DMS53 treated with DMSO at 0.1 percent for 48 hours (cell line): ENCODE measurements around the gene DYNC1LI2.

Experiments used
- DNase-seq: peaks from one replicate; lab custom pipeline; 2025; ENCODE audit not compliant: unreplicated experiment; lab: John Stamatoyannopoulos, UW

Gene DYNC1LI2

DNA sequence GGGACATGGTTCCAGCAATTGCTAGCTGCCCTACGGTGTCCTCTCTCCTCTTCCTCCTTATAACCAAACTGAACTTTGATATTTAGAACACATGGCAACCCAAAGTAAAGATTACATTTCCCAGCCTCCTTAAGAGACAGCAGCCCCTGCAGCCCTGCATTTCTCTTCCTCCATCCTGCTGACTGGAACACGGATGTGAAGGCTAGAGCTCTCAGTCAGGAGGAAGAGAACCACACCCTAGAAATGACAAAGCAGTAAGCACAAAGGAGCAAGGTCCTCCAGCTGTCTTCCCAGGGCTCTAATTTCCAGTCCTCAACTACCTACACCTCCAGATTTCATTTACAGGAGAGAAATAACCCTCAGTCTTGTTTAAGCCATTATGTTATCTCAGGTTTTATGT is 10.9 kb downstream of the DYNC1LI2 start:
- no peak for DNase-seq

DNA sequence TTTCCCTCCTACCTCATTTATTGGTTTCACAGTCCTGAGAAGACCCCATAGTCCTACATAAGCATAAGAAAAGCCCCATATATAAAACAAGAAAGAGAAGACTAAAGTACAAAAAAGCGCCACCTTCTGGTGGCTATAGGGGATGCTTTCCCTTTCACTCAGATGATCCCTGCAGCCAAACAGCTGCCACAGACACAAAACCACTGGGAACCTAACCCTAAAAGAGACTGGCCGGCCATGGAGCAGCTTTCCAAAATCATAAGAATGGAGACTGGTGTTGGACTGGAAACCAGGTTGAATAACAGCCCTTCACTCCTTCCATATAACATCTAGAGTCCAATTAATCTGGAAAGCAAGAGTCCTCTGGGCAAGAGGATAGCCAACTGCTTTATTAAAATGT is 11.4 kb downstream of the DYNC1LI2 start:
- DNase-seq: peak; percentile 6

DNA sequence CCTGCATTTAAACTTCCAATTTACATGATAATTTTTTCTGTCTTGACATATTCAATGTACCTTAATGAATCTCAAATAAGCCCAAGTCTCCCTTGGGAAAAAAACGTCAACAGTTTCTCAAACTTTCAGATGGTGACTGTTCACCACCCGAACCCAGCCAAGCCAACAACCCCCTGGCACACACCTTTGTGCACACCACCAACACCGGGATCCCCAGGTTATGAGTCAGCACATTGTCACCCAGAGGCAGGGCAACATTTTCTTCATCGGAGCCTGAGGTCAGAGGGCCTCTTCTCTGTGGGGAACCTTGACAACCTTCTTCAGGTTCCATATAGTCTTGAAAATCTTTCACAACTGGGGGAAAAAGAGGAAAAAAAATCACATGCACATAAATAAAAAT is 15.5 kb downstream of the DYNC1LI2 start:
- DNase-seq: no peak

DNA sequence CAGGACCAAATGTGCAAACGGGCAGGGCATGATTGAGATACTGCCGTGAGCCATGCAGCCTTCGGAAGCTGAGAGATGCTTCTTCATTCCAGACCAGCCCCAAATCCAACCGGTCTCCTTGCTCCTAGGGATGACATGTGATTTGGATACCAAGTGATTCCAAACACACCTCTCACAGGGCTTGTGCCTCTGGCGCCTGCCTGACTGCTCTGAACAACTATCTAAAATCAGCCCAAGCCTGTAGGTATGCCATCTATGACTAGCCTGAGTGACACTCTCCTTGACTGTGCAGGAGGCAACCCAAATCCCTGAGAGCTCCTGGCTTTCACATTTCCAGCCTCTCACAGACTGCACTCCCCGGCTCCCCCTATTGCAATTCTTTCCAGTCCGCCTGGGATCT is 20.3 kb downstream of the DYNC1LI2 start:
- no peak for DNase-seq

DNA sequence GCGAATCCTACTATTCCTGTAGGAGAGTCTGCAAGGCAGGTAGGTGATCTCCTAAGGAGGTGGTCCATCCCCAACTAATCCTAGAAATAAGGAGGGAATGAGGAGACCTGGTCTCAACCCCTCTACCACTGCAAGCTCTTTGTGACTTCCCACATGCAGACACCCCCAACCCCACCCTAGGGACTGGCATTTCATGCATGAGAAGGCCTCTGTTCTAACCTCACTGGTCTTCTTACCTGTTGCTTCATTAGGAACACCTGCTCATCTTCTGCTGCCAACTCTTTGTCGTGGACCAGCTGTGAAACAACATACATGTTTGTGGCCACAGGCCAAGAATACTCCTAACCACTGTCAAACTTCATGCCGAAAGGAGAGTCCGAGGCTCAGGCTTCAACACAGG is 22.6 kb downstream of the DYNC1LI2 start:
- DNase-seq: no peak

DNA sequence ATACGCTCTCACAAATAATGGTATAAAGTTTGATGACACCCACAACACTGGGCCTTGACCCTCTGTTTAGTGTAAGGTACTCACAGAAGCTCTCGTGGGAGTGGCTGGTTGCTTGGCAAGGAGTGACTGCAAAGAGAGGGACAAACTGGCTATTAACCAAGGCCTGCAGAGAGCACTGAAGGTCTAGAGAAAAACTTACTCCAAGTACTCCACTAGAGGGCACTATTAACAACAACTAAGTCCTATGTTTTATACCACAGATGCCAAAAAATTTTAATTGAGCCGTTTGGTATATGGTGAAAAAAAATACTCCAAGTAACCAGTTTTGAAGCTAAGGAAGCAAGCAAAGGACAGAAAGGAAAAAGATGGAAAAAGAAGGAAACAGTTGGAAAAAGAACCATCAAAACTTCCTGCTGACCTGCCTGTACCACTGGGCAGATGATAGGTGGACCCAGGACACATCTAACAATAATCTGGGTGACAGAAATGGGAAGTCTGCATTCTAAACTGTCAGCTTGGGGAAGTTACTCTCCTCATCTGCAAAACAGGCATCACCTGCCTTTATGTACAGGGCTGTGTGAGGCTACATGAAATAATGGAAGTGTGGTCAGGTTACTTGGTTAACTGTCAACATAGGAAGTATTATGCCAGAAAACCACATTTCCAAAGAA is 23.2 kb downstream of the DYNC1LI2 start:
- DNase-seq: peak; percentile 62

DNA sequence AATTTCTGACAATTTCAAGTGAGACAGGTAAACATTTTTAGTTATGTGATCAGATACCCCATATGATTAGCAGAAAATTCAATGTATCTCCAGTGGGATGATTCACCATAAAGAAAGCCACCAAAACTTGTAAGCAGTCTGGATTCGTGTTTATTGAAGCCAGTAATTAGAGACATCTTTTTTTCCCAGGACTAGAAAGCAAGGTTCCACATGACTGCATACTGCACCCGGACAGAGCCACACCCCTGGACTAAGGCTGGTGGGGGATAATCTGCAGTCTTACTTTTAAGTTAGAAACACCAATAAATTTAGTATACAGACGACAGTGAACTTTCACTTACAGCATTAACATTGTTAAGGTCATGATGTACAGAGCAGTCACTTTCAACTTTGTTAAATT is 30.6 kb downstream of the DYNC1LI2 start:
- DNase-seq: no peak

DNA sequence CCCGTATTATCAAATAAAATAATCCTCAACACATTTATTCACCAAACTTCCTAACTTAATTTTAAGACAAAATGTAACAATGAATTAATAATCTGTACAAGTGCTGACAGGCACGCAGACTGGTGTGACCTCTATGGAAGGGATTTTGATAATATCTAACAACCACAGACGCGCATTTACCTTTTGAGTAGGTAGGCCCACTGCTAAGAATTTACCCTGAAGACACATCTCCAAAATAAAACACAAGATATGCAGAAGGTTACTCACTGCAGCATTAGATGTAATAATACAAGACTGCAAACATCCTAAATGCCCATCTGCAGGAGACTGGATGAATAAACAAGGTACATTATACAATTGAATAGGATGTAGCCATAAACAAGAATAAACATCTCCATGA is 32.2 kb downstream of the DYNC1LI2 start:
- no peak for DNase-seq

DNA sequence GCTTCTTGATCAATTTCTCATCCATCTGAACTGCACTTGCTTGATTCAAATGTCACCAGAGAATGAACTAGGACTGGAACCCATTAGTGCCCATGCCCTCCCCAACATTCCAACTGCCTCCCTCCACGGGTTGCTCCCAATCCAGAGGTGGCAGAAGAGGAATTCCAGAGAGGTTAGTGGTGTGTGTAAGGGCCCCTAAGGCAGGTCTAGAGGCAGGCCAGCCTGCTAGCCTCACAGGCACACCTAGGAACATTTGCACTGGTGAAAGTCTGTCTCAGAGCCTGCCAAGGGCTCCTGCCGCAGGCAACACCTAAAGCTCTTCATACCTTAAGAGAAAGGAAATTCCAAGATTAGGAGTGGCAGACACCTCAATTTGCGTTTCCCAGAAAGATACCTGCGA is 33.6 kb downstream of the DYNC1LI2 start:
- DNase-seq: no peak

DNA sequence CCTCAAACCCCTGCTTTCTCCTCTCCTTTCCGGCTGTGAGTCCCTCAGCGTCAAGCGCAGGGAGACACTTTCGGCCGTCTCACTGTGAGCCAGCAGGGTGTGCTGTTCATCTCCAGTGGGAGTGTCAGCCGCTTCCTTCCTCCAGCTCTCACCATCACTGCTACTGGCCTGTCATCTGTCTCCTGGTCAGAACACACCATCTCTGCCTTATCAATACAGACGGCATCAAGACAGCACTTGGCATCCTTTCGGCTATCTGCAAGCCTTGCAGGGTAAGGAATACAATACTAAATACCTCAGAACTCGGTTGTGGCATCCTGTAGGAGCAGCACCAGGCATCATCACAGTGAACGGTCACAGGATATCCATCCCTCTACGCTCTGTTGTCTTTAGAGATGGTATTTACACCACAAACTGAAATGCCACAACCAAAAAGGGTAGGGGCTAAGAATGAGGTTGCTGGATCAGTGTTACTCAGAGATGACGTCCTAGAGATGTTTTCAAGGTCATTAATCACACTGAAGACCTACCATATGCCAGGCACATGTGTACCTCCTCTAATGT is 34.2 kb downstream of the DYNC1LI2 start:
- DNase-seq: no peak

DNA sequence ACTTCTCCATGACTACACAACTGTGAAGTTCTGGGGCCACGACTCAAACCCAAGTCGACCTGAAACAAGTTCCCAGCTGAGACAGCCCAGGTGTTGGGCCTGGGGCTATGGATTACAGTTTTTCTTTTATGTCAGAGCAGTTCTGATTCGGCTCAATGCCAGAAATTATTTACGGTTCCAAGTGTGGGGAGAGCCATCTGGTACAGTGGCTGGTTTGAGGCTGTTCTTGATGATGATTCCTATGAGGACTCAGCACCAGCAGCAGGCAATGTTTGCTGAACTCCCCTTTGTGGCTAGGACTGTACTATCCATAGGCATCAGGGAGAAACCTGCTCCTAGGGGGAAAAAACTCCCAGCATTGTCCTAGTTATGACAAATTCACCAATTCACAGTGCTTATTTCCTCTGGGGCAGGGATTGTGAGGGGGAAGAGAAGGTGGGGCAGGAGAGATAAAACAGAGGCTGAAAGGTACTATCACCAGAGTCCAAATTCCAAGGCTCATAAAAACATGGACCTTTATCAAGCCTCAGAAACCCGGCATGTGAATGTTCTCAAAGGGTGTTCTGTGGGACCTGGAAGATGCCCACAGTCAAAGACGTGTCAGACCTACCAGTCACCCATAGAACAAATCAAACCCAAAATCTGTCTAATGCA is 36.6 kb downstream of the DYNC1LI2 start:
- DNase-seq: no peak

DNA sequence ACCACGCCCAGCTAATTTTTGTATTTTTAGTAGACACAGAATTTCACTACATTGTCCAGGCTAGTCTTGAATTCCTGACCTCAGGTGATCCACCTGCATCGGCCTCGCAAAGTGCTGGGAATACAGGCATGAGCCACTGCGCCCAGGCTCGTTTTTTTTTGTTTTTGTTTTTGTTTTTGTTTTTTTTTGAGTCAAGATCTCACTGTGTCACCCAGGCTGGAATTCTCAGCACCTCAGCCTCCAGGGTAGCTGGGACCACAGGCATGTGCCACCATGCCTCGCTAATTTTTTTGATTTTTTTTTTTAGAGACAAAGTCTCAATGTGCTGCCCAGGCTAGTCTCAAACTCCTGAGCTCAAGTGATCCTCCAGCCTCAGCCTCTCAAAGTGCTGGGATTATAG is 37.3 kb downstream of the DYNC1LI2 start:
- DNase-seq: no peak

DNA sequence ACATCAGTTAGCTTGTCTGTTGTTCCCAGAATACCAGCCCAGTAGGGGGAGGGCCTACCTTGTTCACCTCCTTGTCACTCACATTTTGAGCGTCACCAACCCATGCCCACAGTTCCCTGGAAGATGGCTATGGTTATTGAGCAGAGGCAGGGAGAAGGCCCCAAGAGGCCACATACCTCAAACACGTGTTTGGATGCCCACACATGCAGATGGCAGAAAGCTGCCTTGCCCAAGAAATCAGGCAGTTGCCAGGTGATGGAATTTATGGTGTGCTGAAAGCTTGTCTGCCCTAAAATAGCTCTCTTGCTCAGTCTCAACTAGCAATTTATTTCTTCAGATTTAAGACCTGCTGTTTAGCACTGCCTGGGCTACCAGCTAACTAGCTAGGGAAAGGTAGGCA is 38.3 kb downstream of the DYNC1LI2 start:
- DNase-seq: no peak

DNA sequence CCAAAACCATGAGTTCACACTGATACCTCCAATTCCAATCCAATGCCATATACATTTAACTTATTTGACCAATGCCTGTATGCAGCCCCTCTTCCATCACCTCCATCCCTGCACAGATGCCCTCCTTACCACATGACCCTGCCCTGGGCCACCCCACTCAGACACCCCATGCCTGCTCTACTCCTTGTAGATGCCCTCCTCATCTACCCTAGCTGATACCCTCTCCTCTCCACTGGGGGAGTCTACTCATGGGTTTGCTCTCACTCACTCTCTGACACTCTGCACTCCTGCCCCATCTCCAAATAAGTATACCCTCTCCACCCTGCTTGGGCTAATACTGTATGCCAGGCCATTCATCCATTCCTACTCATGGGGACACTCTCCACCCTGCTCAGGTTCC is 38.9 kb downstream of the DYNC1LI2 start:
- DNase-seq: no peak

DNA sequence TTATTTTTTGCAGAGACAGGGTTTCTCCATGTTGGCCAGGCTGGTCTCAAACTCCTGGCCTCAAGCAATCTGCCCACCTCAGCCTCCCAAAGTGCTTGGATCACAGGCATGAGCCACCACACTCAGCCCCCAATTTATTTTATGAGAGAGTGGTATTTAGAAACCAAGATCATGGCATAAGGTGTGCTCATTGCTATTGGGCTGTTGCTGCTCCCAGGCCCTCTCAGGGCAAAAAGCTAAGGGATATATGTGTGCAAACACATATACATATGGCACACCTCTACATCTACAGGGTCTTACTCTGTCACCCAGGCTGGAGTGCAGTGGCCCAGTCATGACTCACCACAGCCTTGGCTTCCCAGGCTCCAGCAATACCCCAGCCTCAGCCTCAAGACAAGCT is 39.8 kb downstream of the DYNC1LI2 start:
- no peak for DNase-seq

DNA sequence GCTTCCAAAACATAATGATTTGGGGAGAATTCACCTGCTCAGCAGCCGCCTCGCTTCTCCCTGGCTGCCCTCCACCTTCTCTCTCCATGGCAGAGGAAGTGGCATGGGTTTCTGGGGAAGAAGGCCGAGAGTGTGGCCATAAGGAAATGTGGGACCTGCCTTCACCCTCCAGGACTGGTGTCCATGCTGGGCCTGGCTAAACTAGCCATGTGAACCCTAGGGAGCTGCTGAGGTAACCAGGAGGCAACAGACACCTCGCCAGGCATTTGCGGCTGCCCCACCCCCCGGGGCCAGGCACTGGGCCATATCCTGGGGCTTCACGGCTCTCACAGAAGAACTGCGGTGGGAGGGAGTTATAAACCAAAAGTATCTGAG is 44.9 kb downstream of the DYNC1LI2 start:
- DNase-seq: no peak

DNA sequence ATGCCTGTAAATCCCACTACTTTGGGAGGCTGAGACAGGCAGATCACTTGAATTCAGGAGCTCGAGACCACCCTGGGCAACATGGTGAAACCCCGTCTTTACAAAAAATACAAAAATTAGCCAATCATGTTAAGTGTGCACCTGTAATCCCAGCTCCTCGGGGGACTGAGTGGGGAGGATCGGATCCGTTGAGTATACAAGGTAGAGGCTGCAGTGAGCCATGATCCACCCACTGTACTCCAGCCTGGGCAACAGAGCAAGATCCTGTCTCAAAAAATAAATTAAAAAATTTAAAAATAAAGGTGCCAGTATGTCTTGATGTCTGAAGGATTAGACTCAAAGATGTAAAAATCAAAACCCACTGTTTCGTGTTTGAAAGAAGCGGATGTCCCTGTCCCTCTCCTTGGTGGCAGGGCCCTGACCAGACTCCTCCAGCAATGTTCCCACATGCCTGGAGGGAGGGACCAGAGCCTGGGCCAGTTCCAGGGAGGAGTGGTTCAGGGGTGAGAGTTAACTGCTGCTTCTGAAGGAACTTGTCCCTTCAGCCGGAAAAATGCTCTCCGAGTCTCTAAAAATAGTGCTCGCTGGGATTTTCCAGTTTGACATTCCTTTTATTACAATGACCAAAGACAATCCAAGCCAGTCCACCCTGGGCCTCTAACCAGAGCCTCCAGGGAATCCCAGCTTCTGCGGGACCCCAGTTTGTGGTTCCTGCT is 45.5 kb downstream of the DYNC1LI2 start:
- DNase-seq: no peak

DNA sequence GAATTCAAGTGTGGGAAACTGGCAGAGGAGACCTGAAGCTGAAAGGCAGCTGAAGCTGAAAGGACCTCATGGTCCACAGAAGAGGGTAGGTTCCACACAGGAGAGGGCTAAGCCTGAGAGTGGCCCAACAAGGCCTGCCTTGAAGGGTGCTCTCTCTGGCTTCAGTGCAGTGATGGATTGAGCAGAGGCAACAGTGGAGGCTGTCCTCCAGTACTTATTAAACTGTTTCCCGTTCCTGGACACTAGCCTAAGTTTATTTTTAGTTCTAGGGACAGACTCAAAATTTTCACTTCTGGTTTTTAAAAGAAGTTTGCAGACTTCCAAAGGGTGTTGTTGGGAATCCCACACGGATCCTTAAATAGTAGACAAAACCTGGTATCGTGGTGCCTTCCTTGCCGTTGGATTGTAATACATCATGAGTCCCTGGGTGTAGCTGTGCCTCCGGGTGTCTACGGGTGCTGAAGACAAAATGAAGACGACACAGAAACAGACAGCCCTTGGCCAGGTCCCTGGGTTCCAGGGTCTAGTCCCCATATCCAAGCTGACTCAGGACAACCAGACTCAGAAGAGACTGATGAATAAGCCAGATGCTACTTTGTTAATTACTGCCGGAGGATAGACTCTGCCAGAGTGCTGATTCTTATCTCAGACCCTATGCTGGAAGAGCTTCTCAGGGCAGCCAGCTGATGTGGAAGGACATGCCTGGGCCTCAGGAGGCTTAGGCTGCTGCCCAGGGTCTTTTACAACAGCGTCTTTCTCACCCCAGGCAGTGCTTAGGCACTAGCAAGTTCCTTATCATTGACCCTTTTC is 47.8 kb downstream of the DYNC1LI2 start:
- no peak for DNase-seq

DNA sequence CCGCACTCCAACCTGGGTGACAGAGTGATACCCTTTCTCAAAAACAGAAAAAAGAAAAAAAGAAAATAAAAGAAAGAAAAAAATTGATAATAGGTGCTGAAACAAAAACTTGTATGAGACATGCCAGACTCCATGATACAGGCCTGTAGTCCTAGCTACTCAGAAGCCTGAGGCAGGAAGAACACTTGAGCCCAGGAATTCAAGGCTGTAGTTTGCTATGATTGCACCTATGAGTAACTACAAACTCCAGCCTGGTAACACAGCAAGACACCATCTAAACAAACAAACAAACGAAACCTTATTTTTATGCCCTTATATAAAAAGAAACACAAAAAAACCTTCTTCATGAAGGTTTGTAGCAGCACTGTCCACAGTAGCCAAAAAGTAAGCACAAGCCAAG is 49.9 kb downstream of the DYNC1LI2 start:
- no peak for DNase-seq

DNA sequence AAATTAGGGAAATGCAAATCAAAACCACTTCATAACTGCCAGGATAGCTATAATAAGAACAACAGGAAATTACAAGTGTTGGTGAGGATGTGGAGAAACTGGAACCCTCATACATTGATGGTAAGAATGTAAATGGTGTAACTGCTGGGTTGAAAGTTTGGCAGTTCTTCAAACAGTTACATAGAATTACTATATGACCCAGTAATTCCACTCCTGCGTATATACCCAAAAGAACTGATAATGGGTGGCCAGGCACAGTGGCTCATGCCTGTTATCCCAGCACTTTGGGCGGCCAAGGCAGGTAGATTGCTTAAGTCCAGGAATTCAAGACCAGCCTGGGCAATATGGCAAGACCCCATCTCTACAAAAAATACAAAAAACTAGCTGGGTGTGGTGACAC is 50.4 kb downstream of the DYNC1LI2 start:
- DNase-seq: no peak

DNA sequence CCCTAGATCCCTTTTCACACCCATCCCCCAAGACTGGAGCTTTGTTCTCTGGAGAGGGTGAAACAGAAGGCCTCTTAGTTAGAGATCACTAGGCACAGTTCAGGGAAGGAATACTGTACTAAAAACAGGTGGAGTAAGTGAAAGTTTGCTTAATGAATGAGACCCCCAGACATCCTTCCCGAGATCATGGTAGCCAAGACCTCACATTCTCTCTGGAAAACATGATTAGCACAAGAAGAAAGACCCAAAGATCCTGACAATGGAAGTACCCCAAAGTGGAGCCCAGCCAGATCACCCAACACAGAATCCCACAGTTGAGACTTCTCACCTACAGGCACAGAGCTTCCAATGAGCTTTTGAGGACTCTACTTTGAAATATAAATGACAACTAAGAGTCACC is 51.5 kb downstream of the DYNC1LI2 start:
- no peak for DNase-seq
